H1 (cell line): ENCODE measurements around the gene SH2D7. TPM values are rescaled to one million over a fixed set of nuclear protein-coding genes. Genes with fewer than 3 reads are reported as not detected.
A peak's percentile ranks its signal among the peaks of the same experiment; 100 is the strongest.

ENCODE experiments used
- CTCF ChIA-PET: fragments of 300-600 bp; sonication (Branson Sonifier 250); formaldehyde crosslinking; loops from one replicate; lab custom pipeline; 2021; ENCODE audit not compliant: partially characterized antibody; lab: Charles Lee
- POLR2A ChIA-PET: fragments of 300-600 bp; sonication (Branson Sonifier 250); formaldehyde crosslinking; loops from one replicate; lab custom pipeline; 2021; ENCODE audit warnings: inconsistent platforms; ENCODE audit not compliant: partially characterized antibody; lab: Charles Lee
- DNase-seq, 2 experiments: peaks; one replicate each; pipeline versions ENCODE4 v3.0.0 to v3.0.0-alpha.2; 2010 to 2022; ENCODE audit warnings: low spot score in 2 of 2, low read depth in 1 of 2, mixed read lengths in 1 of 2
- FAIRE-seq: peaks from 2 replicates; lab custom pipeline; 2011; peaks lifted over from hg19 to GRCh38; lab: Jason Lieb, UNC
- H2AFZ ChIP-seq: 2 replicates; pipeline ENCODE4 v1.8.1; 2012; ENCODE audit warnings: low read length, inconsistent platforms
- H2AK5ac ChIP-seq: 2 replicates; pipeline ENCODE4 v1.6.1; 2013; ENCODE audit warnings: low read depth, low read length
- H2BK120ac ChIP-seq: replicated peaks from 2 replicates; pipeline ENCODE3; 2013; ENCODE audit warnings: low read depth, low read length, inconsistent platforms
- H2BK12ac ChIP-seq: 2 replicates; pipeline ENCODE4 v1.6.1; 2013; ENCODE audit warnings: low read depth, low read length
- H2BK15ac ChIP-seq: 2 replicates; pipeline ENCODE4 v1.6.1; 2013; ENCODE audit warnings: low read length
- H2BK20ac ChIP-seq: 2 replicates; pipeline ENCODE4 v1.6.1; 2013; ENCODE audit warnings: low read length
- H2BK5ac ChIP-seq: 2 replicates; pipeline ENCODE4 v1.6.1; 2013; ENCODE audit warnings: low read depth, low read length
- H3K14ac ChIP-seq: 2 replicates; pipeline ENCODE4 v1.6.1; 2013; ENCODE audit warnings: inconsistent platforms; ENCODE audit not compliant: insufficient read length
- H3K18ac ChIP-seq: 2 replicates; pipeline ENCODE4 v1.6.1; 2013; ENCODE audit warnings: low read length; ENCODE audit errors: extremely low read depth
- H3K23ac ChIP-seq: 2 replicates; pipeline ENCODE4 v1.6.1; 2013; ENCODE audit warnings: inconsistent platforms; ENCODE audit not compliant: insufficient read length
- H3K23me2 ChIP-seq: 2 replicates; pipeline ENCODE4 v1.6.1; 2013; ENCODE audit warnings: low read depth, low read length
- H3K27ac ChIP-seq: 2 replicates; pipeline ENCODE4 v1.6.1; 2011; ENCODE audit warnings: low read depth, low read length, inconsistent platforms
- H3K27me3 ChIP-seq, 4 experiments: replicated peaks in 1 of 4; 1 replicate in 1 of 4; 2 replicates in 3 of 4; pipeline versions ENCODE4 v1.6.1 to v1.8.1; 2011 to 2013; ENCODE audit warnings: low read length in 3 of 4, mild to moderate bottlenecking in 3 of 4, inconsistent platforms in 2 of 4, mixed read lengths in 2 of 4, moderate library complexity in 1 of 4; ENCODE audit not compliant: control insufficient read depth in 3 of 4, insufficient read depth in 3 of 4; ENCODE audit errors: extremely low read depth in 1 of 4
- H3K36me3 ChIP-seq, 4 experiments: 2 replicates each; pipeline versions ENCODE4 v1.6.1 to v1.8.1; 2011 to 2013; ENCODE audit warnings: mild to moderate bottlenecking in 4 of 4, low read length in 3 of 4, moderate library complexity in 2 of 4, control low read depth in 1 of 4, inconsistent platforms in 1 of 4; ENCODE audit not compliant: insufficient read depth in 4 of 4, control insufficient read depth in 2 of 4
- H3K4ac ChIP-seq: replicated peaks from 2 replicates; pipeline ENCODE3; 2013; ENCODE audit warnings: low read length, low read depth, mixed read lengths, inconsistent platforms; ENCODE audit not compliant: insufficient read length
- H3K4me1 ChIP-seq, 4 experiments: replicated peaks in 1 of 4; 1 replicate in 1 of 4; 2 replicates in 3 of 4; pipeline versions ENCODE4 v1.6.1 to v1.8.1; 2011 to 2013; ENCODE audit warnings: low read length in 3 of 4, inconsistent platforms in 2 of 4, mixed read lengths in 1 of 4; ENCODE audit not compliant: insufficient read depth in 4 of 4, control insufficient read depth in 3 of 4
- H3K4me2 ChIP-seq, 2 experiments: 2 replicates each; pipeline versions ENCODE4 v1.6.1 to v1.8.1; 2011 to 2013; ENCODE audit warnings: low read depth in 2 of 2, low read length in 2 of 2, control low read depth in 1 of 2, inconsistent platforms in 1 of 2, mild to moderate bottlenecking in 1 of 2; ENCODE audit not compliant: insufficient read depth in 1 of 2
- H3K4me3 ChIP-seq, 4 experiments: fragments of 200-600, 300-600 bp in 1 of 4; sonication (generic), shearing (Covaris generic), sonication (Bioruptor Twin) in 1 of 4; 2 replicates each; pipeline versions ENCODE4 v1.5.1 to v1.8.1; 2011 to 2016; ENCODE audit warnings: low read length in 4 of 4, low read depth in 3 of 4, control low read depth in 2 of 4, inconsistent platforms in 2 of 4, mild to moderate bottlenecking in 2 of 4, mixed read lengths in 1 of 4, moderate library complexity in 1 of 4; ENCODE audit not compliant: insufficient read depth in 2 of 4; ENCODE audit errors: extremely low read depth in 1 of 4
- H3K56ac ChIP-seq: replicated peaks from 2 replicates; pipeline ENCODE3; 2013; ENCODE audit warnings: low read depth, mild to moderate bottlenecking, mixed read lengths, low read length, inconsistent platforms; ENCODE audit not compliant: insufficient read length
- H3K79me1 ChIP-seq: 2 replicates; pipeline ENCODE4 v1.6.1; 2013; ENCODE audit warnings: low read depth, low read length, control low read depth
- H3K79me2 ChIP-seq, 2 experiments: 2 replicates each; pipeline versions ENCODE4 v1.6.1 to v1.8.1; 2012 to 2013; ENCODE audit warnings: low read length in 2 of 2, mild to moderate bottlenecking in 2 of 2, inconsistent platforms in 1 of 2; ENCODE audit not compliant: insufficient read depth in 2 of 2, control insufficient read depth in 1 of 2
- H3K9ac ChIP-seq, 4 experiments: replicated peaks in 1 of 4; 1 replicate in 1 of 4; 2 replicates in 3 of 4; pipeline versions ENCODE4 v1.6.1 to v1.8.1; 2011 to 2013; ENCODE audit warnings: low read depth in 3 of 4, low read length in 3 of 4, control low read depth in 2 of 4, mild to moderate bottlenecking in 2 of 4, moderate library complexity in 2 of 4, inconsistent platforms in 1 of 4; ENCODE audit errors: extremely low read depth in 1 of 4
- H3K9me3 ChIP-seq, 2 experiments: 2 replicates each; pipeline versions ENCODE4 v1.6.1 to v1.8.1; 2012 to 2013; ENCODE audit warnings: mild to moderate bottlenecking in 2 of 2, moderate library complexity in 2 of 2, control low read depth in 1 of 2, inconsistent platforms in 1 of 2, low read depth in 1 of 2, low read length in 1 of 2, mixed read lengths in 1 of 2; ENCODE audit not compliant: insufficient read depth in 2 of 2
- H4K20me1 ChIP-seq, 2 experiments: replicated peaks in 1 of 2; 2 replicates each; pipeline versions ENCODE3 to v1.8.1; 2011 to 2013; ENCODE audit warnings: inconsistent platforms in 2 of 2, low read length in 2 of 2, mild to moderate bottlenecking in 1 of 2; ENCODE audit not compliant: insufficient read depth in 2 of 2, control insufficient read depth in 1 of 2
- H4K5ac ChIP-seq: 2 replicates; pipeline ENCODE4 v1.6.1; 2013; ENCODE audit warnings: low read length, low read depth, mixed read lengths, inconsistent platforms; ENCODE audit not compliant: insufficient read length
- H4K8ac ChIP-seq: 2 replicates; pipeline ENCODE4 v1.8.0; 2013; ENCODE audit warnings: mild to moderate bottlenecking, moderate library complexity, low read length, inconsistent platforms; ENCODE audit not compliant: insufficient read depth; ENCODE audit errors: extremely low read depth
- H4K91ac ChIP-seq: replicated peaks from 2 replicates; pipeline ENCODE3; 2013; ENCODE audit warnings: low read length, mixed read lengths, inconsistent platforms; ENCODE audit not compliant: insufficient read length
- BACH1 ChIP-seq: IDR thresholded peaks from 2 replicates; pipeline ENCODE4 v1.6.1; 2012; ENCODE audit warnings: low read length, improper control_type of control experiment
- BRCA1 ChIP-seq: IDR thresholded peaks from 2 replicates; pipeline ENCODE4 v1.6.1; 2012; ENCODE audit warnings: low read depth, low read length, improper control_type of control experiment
- GABPA ChIP-seq: IDR thresholded peaks from 2 replicates; pipeline ENCODE4 v1.6.1; 2011; ENCODE audit warnings: mild to moderate bottlenecking, low read length, moderate library complexity, borderline replicate concordance; ENCODE audit not compliant: insufficient read depth
- KDM4A ChIP-seq: IDR thresholded peaks from one replicate; pipeline ENCODE4 v1.7.1; 2012; ENCODE audit warnings: low read depth, mild to moderate bottlenecking, moderate library complexity, low read length, inconsistent platforms; ENCODE audit not compliant: severe bottlenecking
- MAX ChIP-seq: IDR thresholded peaks from 2 replicates; pipeline ENCODE4 v1.6.1; 2012; ENCODE audit warnings: inconsistent platforms
- RAD21 ChIP-seq, 2 experiments: IDR thresholded peaks in 1 of 2; conservative IDR thresholded peaks in 1 of 2; 2 replicates each; pipeline ENCODE4 v1.6.1; 2011; ENCODE audit warnings: low read depth in 2 of 2, low read length in 2 of 2, improper control_type of control experiment in 1 of 2, inconsistent platforms in 1 of 2, mild to moderate bottlenecking in 1 of 2, moderate library complexity in 1 of 2
- SIN3A ChIP-seq, 2 experiments: IDR thresholded peaks in 1 of 2; conservative IDR thresholded peaks in 1 of 2; 2 replicates each; pipeline ENCODE4 v1.6.1; 2011 to 2012; ENCODE audit warnings: low read length in 2 of 2, improper control_type of control experiment in 1 of 2, low read depth in 1 of 2, mild to moderate bottlenecking in 1 of 2
- TCF12 ChIP-seq: IDR thresholded peaks from 2 replicates; pipeline ENCODE4 v1.6.1; 2011; ENCODE audit warnings: low read depth, mild to moderate bottlenecking, low read length
- YY1 ChIP-seq: IDR thresholded peaks from 2 replicates; pipeline ENCODE4 v1.6.1; 2011; ENCODE audit warnings: low read depth, mild to moderate bottlenecking, low read length
- WGBS, 2 experiments: shearing (Covaris generic) in 1 of 2; methylation state at CpG; one replicate each; pipeline versions ENCODE4 v1.1.6 to v1.1.7; 2013 to 2015; ENCODE audit warnings: low lambda C conversion rate in 2 of 2, mixed read lengths in 2 of 2, inconsistent platforms in 1 of 2, low coverage in 1 of 2, missing lambda C conversion rate in 1 of 2; ENCODE audit not compliant: insufficient replicate concordance in 2 of 2, insufficient coverage in 1 of 2, insufficient read length in 1 of 2; ENCODE audit errors: extremely low coverage in 1 of 2, missing lambda C conversion rate in 1 of 2; 5-methylcytosine and 5-hydroxymethylcytosine counted together
- polyA plus RNA-seq, 7 experiments: library from polyadenylated mRNA; depleted of rRNA in 3 of 7; stranded (reverse) in 5 of 7; unstranded in 2 of 7; fragments of >200 nt in 5 of 7; fragments of 200-250 nt in 2 of 7; gene quantifications; 1 replicate in 5 of 7; 2 replicates in 1 of 7; 4 replicates in 1 of 7; pipeline versions ENCODE4 v1.2.1 to v1.2.3, GENCODE V29; 2011 to 2013; ENCODE audit warnings: missing spikeins in 2 of 7, mixed read lengths in 2 of 7
- total RNA-seq: library from RNA; stranded (reverse); fragmentation: NEBNext Ultra II Directional; extraction: Animal tissue kit (Norgen Biotek cat#: 25700); gene quantifications from 2 replicates; pipeline ENCODE4 v1.2.1, GENCODE V29; 2021

SH2D7 gene
- total and polyA plus RNA-seq, 2 of the 8 experiments (the other 6 are each of a cell fraction or from before 2014, with no cell fraction given) = not detected

- WGBS, 2 experiments = 58% methylated on average over 11 of the region's 11 CpGs; no CpG with 5 or more reads in 1 of the 2 experiments
- Histone ChIP-seq H3K27ac (no peak overlapping the region), H2BK5ac (no peak overlapping the region), H4K5ac (no peak overlapping the region), H3K23me2 (no peaks in the 10 kb centered on the region), H3K27me3 (no peaks in the 10 kb centered on the region), H2BK15ac (no peak overlapping the region), H3K79me2 (no peaks in the 10 kb centered on the region), H2BK120ac (no peak overlapping the region), H3K23ac (no peak overlapping the region), H2BK20ac (no peak overlapping the region), H4K20me1 (peaks cover 2 to 3% of the 10 kb centered on the region in 2 experiments), H3K4ac (no peak overlapping the region), H3K4me3 (no peak overlapping the region), H2AFZ (no peak overlapping the region), H3K9ac (no peak overlapping the region), H3K36me3 (peaks cover 0 to 6% (median 1%) of the 10 kb centered on the region in 4 experiments; a peak in 3 of 8 replicates), H2BK12ac (no peak overlapping the region), H3K9me3 (no peaks in the 10 kb centered on the region), H3K14ac (no peak overlapping the region), H4K91ac (no peak overlapping the region), H3K79me1 (no peaks in the 10 kb centered on the region), H3K4me2 (no peak overlapping the region), H4K8ac (0 out of 2 replicates have a peak overlapping the region, but pooled peaks have one; percentile 29), H3K4me1 (peaks cover 0 to 2% (median 0%) of the 10 kb centered on the region in 4 experiments; a peak in 1 of 7 replicates), H3K18ac (no peak overlapping the region), H3K56ac (no peak overlapping the region), H2AK5ac (no peak overlapping the region)
- FAIRE-seq (no peak), DNase-seq (peak; percentile 49 to 83)
- ChIA-PET POLR2A (interaction anchor here (0.9 to 1.4 kb wide), 3 partner anchors 10 to 149 kb away, joined by 3 to 4 read pairs (median 3); no protein-coding TSS in a partner anchor), CTCF (interaction anchor here (0.7 to 16.8 kb wide), 69 partner anchors 8 to 206 kb away, joined by 3 to 226 read pairs (median 5); partner anchors contain the start of genes CIB2, SH2D7 and TBC1D2B)
- TF ChIP-seq BACH1 (peak; percentile 77), RAD21 (IDR thresholded peaks at IDR 0.05 in 1 of 2, conservative IDR thresholded peaks at IDR 0.05 in 1 of 2; ENCODE audit: low read depth in 2 of 2, low read length in 2 of 2) (peak; percentile 84 to 86), SIN3A (conservative IDR thresholded peaks at IDR 0.05 in 1 of 2, IDR thresholded peaks at IDR 0.05 in 1 of 2; ENCODE audit: low read depth in 1 of 2, low read length in 2 of 2) (0 out of 4 replicates have a peak, but pooled peaks of 1 of the 2 experiments have one; percentile 66), TCF12 (0 out of 2 replicates have a peak, but pooled peaks have one; percentile 36), MAX (0 out of 2 replicates have a peak, but pooled peaks have one; percentile 25), GABPA (0 out of 2 replicates have a peak, but pooled peaks have one; percentile 27), KDM4A (no peak), BRCA1 (no peak), YY1 (peak; percentile 45; the same call in 1 of the 2 replicates)
Observed at GRCh38 chr15:78108300-78109084, 16.1 kb downstream of the SH2D7 start.
